HG03378 (cell line): ENCODE measurements around the gene SLC35E2B.
"Not testable (repeated sequence)": the region's sequence is repeated elsewhere in the genome, so short reads cannot be mapped to it uniquely, and the experiment has no call there.

ENCODE experiments used
- ATAC-seq: cut with Tn5 transposase; IDR thresholded peaks from one replicate; pipeline ENCODE4 v1.9.1; 2021; ENCODE audit warnings: mild to moderate bottlenecking, moderate library complexity; ENCODE audit not compliant: unreplicated experiment

SLC35E2B gene

GRCh38 chr1:1647567-1648241 is 44.9 kb downstream of the SLC35E2B start:
- not testable (repeated sequence) for ATAC-seq

GRCh38 chr1:1646326-1646725 is 46.3 kb downstream of the SLC35E2B start:
- not testable (repeated sequence) for ATAC-seq

- ATAC-seq = not testable (repeated sequence)
Measured at GRCh38 chr1:1640711-1641461, 51.7 kb downstream of the SLC35E2B start.

GRCh38 chr1:1640081-1640480 is 52.5 kb downstream of the SLC35E2B start:
- not testable (repeated sequence) for ATAC-seq

- ATAC-seq = not testable (repeated sequence)
Measured at GRCh38 chr1:1639368-1639767, 53.2 kb downstream of the SLC35E2B start.

- ATAC-seq = not testable (repeated sequence)
Measured at GRCh38 chr1:1638528-1638927, 54.1 kb downstream of the SLC35E2B start.

- ATAC-seq = not testable (repeated sequence)
Measured at GRCh38 chr1:1637479-1637875, 55.1 kb downstream of the SLC35E2B start.

GRCh38 chr1:1636621-1637478 is 55.7 kb downstream of the SLC35E2B start:
- not testable (repeated sequence) for ATAC-seq

- not testable (repeated sequence) for ATAC-seq
Measured at GRCh38 chr1:1634613-1635012, 58.0 kb downstream of the SLC35E2B start.

- ATAC-seq = not testable (repeated sequence)
Measured at GRCh38 chr1:1633409-1633808, 59.2 kb downstream of the SLC35E2B start.

- ATAC-seq = no peak
Measured at GRCh38 chr1:1631782-1632420, 60.7 kb downstream of the SLC35E2B start, which contains the start of gene MMP23B. MMP23B (plus strand) TSS chr1:1632173; CDS start chr1:1632219, 46 bp downstream.

- no peak for ATAC-seq
Measured at GRCh38 chr1:1630965-1631781, 61.4 kb downstream of the SLC35E2B start.

GRCh38 chr1:1630191-1630964 is 62.2 kb downstream of the SLC35E2B start:
- peak; percentile 53 for ATAC-seq

GRCh38 chr1:1629430-1630190 is 63.0 kb downstream of the SLC35E2B start:
- no peak for ATAC-seq

GRCh38 chr1:1628754-1629429 is 63.7 kb downstream of the SLC35E2B start:
- ATAC-seq = no peak

- no peak for ATAC-seq
Measured at GRCh38 chr1:1627829-1628753, 64.5 kb downstream of the SLC35E2B start.
